GM12801 (cell line): Measurements from ENCODE around the gene SULT1C3.

Experiments
- TF ChIP-seq, protein P1 (sequence below): IDR thresholded peaks from one replicate; pipeline ENCODE4 v1.5.1; 2011; ENCODE audit warnings: control low read depth; ENCODE audit not compliant: insufficient read length; ENCODE audit errors: extremely low read depth

SULT1C3 gene

DNA sequence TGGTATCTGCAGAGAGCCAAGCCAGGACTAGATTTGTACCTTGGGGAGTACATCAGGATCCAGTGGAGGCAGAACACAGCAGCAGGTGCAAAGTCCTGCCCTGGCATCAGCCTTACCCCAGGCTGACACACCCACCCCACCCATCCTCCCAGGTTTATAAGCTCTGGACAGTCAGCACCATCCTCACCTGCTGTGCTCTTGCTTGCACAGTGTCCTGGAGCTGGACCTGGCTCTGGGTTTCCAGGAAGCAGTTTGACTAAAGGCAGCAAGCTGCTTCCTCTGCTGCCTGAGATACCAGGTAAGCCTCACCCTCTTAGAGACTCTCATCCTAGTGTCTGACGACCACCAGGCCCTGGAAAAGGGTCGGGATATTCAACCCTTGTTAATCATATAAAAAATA is at the start of gene SULT1C3:
Gene SULT1C3, plus strand, starts transcription at position 183 of the 400 bp plus-strand sequence. CDS start 7,227 bp downstream, outside the sequence.
- TF ChIP-seq, protein P1, sequence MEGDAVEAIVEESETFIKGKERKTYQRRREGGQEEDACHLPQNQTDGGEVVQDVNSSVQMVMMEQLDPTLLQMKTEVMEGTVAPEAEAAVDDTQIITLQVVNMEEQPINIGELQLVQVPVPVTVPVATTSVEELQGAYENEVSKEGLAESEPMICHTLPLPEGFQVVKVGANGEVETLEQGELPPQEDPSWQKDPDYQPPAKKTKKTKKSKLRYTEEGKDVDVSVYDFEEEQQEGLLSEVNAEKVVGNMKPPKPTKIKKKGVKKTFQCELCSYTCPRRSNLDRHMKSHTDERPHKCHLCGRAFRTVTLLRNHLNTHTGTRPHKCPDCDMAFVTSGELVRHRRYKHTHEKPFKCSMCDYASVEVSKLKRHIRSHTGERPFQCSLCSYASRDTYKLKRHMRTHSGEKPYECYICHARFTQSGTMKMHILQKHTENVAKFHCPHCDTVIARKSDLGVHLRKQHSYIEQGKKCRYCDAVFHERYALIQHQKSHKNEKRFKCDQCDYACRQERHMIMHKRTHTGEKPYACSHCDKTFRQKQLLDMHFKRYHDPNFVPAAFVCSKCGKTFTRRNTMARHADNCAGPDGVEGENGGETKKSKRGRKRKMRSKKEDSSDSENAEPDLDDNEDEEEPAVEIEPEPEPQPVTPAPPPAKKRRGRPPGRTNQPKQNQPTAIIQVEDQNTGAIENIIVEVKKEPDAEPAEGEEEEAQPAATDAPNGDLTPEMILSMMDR: no peak

DNA sequence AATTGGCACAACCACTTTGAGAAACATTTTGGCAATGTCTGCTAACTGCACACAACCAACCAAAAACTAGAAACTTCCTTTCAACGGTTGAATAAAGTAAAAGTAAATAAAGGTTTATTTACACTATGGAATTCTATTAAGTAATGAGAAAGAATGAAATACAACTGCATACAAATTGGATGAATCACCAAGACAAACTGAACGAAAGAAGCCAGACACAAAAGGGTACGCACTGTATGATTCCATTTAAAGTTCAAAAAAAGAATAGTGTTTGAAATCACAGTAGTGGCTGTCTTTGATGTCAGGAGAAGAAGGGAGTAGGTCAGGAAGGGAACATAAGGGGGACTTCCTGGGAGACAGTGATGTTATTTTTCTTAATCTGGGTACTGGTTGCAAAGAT is 46.5 kb upstream of the SULT1C3 start:
- TF ChIP-seq, protein P1: no peak

DNA sequence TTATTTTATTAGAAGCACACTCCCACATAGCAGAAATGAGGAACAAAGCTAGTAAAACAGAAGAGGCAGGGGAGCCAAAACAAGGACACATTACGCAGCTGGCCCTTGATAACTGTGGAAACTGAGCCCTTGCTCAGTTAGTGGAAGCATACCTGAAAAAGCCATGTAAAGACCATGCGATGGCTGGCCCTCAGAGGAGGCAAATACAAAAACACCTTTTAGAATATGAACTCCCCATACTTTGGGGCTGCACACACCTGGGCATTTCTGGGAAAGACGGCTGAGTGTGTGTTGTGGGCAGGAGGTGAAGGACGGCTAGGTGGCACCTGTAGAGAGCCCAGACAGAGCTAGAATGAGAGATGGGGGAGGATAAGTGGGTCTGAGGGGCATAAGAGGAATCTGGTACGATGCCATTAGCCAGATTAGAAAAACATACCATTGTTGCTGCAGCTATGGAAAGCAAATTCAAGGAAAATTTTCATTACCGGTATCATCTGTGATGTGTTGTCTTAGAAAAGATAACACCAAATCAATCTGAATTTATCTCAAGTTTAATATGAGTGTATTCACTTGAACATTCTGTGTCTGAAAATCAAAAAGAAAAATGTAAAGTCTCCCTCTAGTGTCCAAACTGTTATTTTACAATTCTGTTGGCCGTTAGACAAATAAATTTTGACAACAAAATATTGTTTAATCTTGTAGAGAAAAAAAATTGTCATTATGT is 45.2 kb upstream of the SULT1C3 start:
- TF ChIP-seq, protein P1: no peak

DNA sequence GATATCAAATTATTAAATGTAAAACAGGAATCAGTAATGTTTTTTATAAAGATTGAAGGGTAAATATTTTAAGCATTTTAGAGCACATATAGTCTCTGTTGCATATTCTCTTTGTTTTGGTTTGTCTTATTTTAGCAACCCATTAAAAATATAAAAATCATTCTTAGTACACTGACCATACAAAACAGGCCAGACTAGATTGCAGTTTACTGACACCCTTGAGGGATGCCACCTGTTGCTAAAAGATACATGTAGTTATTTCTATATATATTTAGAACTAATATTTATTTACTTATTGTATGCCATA is 44.7 kb upstream of the SULT1C3 start:
- TF ChIP-seq, protein P1: no peak

DNA sequence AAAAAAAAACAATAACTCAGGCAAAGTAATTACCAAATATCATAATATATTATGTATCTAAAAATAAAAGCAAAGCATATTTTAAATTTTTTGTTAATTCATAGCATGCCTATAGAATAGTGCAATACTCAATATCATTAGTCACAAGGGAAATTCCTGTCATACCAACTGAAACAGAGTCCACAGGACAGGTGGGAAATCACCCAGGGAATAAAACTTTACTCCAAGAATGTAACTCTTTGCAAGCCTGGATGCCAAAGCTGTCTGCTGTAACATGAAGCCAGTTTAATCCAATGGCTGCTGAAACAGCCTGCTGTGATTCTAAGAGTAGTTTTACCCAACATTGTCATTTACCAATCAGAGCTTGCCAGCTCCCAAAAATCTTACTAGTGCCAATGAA is 40.0 kb upstream of the SULT1C3 start:
- TF ChIP-seq, protein P1: no peak

DNA sequence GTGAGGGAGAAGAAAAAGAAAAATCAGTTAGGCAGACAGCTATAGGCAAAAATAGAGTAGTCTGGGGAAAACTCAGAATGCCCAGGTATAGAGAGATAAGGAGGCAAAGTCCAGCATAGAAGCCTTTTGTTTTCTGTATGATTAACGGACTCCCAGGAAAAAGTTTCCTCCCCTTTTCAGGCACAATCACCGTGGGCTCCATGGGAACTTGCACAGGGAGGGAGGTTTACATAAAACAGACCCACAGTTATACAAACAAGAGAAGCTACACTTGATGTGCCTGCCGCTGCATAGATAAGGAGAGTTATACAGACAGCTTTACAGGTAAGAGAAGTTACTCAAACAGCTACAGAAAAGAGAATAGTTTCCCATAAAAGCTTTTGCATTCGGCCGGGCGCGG is 39.2 kb upstream of the SULT1C3 start:
- TF ChIP-seq, protein P1: no peak

DNA sequence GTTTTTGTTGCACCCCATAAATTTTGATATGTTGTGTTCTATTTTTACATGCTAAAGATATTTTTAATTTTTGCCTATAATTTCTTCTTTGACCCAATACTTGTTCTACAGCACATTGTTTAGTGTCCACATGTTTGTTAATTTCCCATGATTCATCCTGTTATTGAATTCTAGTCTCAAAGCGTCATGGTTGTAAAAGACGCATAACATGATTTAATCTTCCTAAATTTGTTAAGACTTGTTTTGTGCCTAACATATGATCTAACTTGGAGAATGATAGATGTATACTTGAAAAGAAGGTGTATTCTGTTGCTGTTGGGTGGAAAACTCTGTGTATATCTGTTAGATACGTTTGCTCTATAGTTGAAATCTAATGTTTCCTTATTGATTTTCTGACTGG is 27.1 kb upstream of the SULT1C3 start:
- TF ChIP-seq, protein P1: no peak
